Effector CD8-positive, alpha-beta T cell (primary cell): ENCODE measurements around the gene FITM1.
"Not testable (repeated sequence)": the region's sequence is repeated elsewhere in the genome, so short reads cannot be mapped to it uniquely, and the experiment has no call there.

ENCODE experiments used
- DNase-seq: peaks from one replicate; lab custom pipeline; 2025; lab: John Stamatoyannopoulos, UW

The FITM1 gene

DNA sequence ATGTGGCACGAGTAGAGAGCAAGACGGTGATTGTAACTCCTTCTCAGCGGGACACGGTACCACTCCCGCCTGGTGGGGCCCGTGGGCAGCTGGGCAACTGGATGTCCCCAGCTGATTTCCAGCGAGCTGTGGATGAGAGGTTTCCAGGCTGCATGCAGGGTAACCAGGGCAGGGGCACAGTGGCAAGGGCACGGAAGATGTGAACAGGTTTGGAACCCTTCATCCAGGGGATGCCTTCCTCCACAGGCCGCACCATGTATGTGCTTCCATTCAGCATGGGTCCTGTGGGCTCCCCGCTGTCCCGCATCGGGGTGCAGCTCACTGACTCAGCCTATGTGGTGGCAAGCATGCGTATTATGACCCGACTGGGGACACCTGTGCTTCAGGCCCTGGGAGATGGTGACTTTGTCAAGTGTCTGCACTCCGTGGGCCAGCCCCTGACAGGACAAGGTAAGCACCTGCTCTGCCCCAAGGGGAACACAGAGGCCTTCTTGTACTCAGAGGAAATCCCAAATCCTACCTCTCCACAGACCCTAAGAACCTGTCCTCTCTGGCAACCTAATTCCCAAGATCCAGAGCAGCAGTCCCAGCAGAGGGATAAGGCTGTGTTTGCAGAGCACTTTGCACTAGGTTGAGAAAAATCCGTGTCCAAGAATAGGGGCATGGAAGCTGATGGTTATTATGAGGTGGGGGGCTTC is 32.1 kb upstream of the FITM1 start:
- no peak for DNase-seq

- no peak for DNase-seq
These were observed 31.3 kb upstream of the FITM1 start for GRCh38 chr14:24098927-24099813.

DNA sequence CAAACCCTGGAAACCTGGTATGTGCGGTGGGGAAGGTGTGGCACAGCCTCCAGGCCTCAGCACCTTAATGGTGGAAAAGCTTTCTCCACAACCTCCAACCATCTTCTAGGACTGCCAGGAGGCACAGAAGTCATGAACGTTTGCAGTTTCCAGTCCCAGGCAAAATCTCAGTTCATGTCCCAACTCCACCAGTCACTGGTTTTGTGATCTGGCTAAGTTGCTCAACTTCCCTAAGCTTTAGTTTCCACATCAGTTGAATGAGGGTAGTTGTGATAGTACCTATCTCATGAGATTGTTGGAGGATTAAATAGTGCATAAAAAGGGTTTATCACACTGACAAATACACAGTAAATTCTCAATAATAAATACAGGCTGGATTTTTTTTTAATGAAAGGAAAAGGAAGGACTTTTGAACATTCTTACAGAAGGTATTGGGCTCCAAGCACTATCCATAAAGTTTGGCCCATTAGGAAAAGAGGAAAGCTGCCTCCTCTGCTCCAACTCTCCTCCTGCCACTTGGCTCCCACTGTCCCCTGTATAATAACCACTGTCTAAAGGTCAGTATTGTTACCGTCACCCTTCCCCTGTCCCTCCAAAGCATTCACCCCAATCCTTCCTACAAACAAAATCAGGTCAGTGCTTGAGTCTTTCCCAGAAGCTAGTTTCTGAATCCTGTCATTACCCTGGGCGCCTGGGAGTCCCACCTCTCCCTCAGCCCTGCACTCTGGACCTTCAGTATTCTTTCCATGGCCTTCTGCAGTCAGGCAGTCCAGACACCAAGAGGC is 30.1 kb upstream of the FITM1 start:
- no peak for DNase-seq

GRCh38 chr14:24100982-24101494 is 29.4 kb upstream of the FITM1 start:
- DNase-seq: no peak

- DNase-seq: no peak
These were observed 28.0 kb upstream of the FITM1 start for GRCh38 chr14:24102357-24103048.

DNA sequence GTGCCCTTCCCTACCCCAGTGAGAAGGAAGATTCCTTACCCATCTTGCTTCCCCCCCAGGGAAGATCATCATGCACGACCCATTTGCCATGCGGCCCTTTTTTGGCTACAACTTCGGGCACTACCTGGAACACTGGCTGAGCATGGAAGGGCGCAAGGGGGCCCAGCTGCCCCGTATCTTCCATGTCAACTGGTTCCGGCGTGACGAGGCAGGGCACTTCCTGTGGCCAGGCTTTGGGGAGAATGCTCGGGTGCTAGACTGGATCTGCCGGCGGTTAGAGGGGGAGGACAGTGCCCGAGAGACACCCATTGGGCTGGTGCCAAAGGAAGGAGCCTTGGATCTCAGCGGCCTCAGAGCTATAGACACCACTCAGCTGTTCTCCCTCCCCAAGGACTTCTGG is 27.0 kb upstream of the FITM1 start:
- DNase-seq: no peak

DNA sequence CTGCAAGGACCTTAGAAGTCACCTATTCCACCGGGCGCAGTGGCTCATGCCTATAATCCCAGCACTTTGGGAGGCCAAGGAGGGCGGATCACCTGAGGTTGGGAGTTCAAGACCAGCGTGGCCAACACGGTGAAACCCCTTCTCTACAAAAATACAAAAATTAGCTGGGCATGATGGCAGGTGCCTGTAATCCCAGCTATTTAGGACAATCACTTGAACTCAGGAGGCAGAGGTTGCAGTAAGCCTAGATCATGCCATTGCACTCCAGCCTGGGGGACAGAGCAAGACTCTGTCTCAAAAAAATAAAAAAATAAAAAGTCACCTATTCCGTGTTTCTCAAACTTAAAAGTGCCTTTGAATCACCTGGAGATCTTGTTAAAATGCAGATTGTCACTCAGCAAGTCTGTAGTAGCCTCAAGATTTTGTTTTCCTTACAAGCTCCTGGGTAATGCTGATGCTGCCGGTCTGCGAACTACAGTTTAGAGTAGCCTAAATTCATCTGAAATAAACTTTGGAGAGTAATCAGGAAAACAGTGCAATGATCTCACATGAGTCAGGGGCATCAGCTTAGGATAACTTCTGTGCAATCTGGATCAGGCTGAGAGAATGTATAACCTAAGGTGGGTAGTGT is 24.7 kb upstream of the FITM1 start:
- DNase-seq: not testable (repeated sequence)

DNA sequence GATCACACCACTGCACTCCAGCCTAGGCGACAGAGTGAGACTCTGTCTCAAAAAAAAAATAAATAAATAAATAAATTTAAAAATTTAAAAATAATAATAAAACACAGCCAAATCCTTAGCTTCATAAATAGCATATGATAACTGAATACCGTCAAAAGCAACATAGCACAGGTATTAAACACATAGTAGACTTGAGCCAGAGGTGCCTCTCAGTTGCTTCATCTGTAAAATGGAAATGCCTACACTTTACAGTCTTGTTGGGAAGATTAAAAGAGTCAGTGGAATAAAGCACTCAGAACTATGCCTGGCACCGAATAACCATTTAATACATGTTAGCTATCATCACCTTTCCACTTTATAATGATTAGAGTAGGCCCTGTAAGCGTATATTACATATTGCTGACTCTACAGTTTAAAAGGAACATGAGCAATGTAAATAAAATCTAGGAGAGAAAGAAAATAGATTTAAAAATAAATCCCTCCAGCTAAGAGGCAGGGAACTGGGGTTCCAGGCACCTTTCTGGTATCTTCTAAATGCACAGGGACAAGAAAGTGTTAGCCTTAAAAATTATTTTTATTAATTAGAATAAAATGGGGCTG is 23.7 kb upstream of the FITM1 start:
- no peak for DNase-seq

DNA sequence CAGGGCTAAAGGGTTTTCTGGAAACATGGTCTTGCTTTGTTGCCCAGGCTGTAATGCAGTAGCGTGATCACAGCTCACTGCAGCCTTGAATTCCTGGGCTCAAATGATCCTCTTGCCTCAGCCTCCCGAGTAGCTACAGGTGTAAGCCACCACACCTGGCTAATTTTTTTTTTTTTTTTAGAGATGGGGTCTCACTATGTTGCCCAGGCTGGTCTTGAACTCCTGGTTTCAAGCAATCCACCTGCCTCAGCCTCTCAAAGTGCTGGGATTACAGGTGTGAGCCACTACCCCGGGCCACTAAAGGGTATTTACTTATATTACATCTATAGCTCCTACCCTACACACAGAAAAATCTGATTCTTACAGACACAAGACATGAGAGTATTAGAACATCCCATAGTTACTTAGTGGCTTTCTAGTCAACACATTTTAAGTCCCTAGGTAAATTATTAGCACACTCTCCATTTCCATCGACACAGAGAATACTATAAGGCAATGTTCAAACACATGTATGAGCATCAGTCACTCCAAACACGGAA is 22.1 kb upstream of the FITM1 start:
- DNase-seq: no peak

- DNase-seq: no peak
These were observed 20.4 kb upstream of the FITM1 start for GRCh38 chr14:24110060-24110459.

DNA sequence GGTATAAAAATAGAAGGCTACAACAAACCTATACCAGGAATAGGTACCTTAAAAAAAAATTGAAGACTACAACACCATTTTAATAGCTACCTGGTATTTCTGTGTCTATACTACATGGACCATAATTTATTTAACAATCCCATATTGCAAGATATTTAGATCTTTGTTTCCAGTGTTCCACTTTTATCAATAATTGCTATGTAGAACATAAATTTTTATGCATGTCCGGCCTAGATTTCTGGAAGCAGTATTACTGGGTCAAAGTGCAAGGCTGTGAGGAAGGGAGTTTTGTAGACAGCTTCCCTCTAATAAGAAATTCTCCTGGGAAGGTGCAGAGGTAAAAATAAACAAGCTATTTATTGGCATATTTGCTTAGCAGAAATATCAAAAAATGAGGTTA is 19.9 kb upstream of the FITM1 start:
- no peak for DNase-seq

DNA sequence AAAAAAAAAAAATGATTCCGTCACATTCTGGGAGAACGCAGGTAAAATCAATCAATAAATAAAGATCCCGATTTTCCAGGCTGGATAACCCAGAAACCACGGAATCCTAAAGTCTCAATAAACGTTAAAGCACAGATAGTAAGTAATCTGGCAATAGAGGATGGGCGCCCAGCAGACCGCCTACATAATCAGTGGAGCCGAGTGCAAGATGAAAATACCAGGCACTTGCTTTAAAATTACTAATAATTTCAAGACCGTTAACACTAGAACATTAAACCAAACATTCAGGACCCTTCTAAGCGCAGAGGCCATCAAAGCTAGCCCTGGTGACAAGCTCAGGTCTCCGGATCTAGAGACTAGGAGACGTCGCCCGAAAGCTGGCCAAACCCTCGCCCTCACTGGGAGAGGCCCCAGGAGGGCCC is 17.1 kb upstream of the FITM1 start:
- no peak for DNase-seq

- DNase-seq: peak; percentile 66
These were observed 16.5 kb upstream of the FITM1 start for GRCh38 chr14:24113801-24114531.

DNA sequence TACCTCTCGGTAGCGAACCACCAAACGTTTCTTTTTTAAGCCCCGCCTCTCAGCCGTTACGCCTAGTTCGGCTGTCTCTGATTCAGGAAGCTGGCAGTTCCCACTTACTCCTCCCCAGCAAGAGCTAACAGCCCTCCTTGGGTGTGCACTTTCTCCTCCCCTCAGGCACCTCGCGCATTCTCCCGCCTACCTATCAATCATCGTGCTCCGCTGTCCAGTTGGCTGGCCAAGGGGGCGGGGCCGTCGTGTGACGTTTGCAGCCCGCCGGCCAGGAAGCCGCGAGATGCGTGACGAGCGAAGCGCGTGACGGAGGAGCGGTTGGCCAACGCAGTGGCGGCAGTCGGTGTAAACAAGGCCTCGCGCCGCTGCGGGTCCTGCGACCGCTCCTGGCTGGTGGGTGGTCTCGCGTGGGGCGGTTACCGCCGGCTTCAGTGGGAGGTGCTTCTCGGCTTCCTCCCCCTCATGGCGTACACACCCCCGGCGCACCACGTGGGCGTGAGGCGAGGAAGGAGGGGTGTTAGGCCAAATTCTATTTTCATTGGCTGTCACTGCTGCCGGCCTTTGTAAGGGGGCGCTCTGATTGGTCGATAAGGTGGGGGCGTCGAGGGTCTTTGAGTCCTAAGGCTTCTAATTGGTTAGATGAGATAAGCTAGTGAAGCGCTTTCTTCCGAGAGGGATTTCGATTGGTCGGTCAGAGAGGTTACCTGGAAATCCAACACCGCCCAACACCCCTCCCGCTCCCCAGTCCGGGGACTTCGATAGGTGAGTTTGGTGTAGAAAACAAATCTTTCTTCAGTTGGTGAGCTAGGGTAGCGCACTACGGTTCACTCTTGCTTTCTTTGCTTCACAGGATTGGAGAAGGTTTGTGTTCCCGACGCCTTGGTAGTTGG is 15.7 kb upstream of the FITM1 start, which contains the start of the genes DCAF11 and NRL:
Gene DCAF11, plus strand, starts transcription at position 246 of the 890 bp plus-strand sequence. CDS start 818 bp downstream, outside the sequence.
Gene NRL, minus strand, starts transcription at position 418 of the 890 bp plus-strand sequence. CDS start 32,101 bp downstream, outside the sequence.
- DNase-seq: peak; percentile 97

DNA sequence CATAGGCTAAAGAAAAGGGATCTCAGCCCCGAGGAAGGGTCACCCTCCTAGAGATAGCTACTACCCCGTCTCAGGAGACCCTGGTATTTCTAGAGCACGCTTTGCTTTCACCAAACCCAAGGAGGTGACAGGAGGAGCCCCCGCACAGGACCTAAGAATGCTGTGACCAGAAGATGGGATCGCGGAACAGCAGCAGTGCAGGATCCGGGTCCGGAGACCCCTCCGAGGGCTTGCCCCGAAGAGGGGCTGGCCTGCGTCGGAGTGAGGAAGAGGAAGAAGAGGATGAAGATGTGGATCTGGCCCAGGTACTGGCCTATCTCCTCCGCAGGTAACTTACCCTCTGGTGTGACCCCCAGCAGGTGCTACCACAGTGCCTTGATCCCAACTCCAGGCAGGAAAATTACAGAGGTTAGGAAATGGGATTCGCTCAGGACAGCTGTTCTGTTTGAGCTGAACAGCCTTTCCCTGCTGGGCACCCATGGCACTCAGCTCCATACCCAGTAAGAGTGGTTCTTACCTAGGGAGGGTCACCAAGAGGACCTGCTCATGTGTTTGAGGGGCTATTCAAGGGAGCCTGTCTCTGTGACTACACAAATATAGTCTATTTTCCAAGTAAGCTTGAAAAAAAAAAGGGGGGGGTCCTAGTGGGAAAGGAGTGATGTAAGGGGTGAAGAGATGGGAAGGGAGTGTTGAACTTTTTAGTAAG is 14.9 kb upstream of the FITM1 start:
- DNase-seq: no peak

GRCh38 chr14:24116128-24116814 is 14.2 kb upstream of the FITM1 start:
- no peak for DNase-seq

- DNase-seq: no peak
These were observed 13.3 kb upstream of the FITM1 start for GRCh38 chr14:24117179-24117578.
